ENCODE results near the gene CAPG.
"Not testable (repeated sequence)": the region's sequence is repeated elsewhere in the genome, so short reads cannot be mapped to it uniquely, and the experiment has no call there.

Gene CAPG

DNA sequence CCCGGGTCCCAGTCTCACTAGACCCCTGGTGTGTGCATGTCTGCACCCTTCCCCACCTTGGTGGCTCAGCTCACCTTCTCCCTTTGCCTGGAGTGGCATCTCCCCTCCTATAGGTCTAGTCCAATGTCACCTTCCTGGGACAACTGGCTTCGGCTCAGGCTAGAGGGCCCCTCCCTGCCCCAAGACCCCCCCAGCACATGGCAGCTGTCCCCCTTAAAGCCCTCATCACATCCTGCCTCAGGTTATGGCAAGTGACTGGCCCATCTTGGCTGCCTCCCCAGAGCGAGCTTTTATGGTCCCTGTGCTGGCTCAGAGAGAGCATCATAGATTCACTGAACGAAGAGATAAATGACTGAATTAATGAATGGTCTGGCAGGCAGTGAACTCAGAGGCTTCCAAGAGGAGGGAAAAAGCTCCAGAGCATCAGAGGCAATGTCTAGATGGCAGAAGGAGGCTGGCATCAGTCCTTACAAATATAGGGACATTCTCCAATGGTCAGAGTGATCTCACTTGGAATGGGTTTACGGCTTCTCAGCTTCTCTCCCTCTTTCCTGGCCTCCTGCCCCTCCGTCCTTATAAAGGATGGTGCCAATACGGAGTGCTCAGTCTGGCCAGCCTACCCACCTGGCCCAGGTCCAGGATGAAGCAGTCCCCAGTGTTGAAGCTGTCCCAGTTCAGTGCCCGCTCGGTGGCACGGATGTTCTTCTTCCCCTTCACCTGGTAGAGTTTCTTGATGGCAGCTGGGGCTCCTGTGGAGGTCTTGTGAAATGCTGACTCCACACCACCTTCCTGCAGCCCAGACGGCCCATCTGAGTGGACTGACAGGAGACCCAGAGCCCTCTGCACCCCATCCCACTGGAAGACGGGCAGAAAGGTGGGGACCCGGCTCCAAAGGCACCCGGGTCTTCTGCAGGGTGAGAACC lies 9.4 kb downstream of the CAPG start:
- DNase-seq (ENCODE audit: low read depth, low spot score) = no peak
- H3K4me3 ChIP-seq (ENCODE audit: low read length) = no peak overlapping the region

DNA sequence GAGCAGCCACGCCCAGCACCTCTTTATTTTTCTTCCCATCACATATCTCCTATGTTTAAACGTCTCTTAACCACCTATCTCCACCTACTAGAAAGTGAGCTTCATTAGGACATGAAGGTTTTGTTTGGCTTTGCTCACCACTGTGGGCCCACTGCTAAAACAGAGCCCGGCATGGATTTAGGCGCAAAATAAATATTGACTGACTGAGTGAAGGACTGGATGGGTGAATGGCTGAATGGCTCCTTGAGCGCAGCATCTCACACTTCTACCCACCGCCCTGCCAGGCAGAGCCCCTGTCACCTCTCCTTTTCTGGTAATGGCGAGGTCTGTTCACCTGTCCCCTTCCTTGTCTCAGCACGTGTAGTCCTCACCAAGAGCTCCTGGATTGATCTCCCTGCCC lies 10.1 kb downstream of the CAPG start:
- no peak for DNase-seq (ENCODE audit: low read depth, low spot score)
- H3K4me3 ChIP-seq (ENCODE audit: low read length) = no peak overlapping the region

DNA sequence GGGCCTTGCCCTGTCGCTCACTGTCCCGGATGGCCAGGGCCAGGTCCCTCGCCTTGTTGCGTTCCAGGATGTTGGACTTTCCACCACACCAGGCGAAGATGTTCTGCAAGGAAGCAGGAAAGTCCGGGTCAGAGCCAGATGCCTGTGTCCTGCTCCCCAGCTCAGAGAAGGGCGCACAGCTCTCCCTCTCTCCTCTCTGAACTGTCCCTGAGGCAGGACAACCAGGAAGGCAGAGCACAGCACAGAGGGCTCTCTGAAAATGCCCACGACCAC lies 11.0 kb downstream of the CAPG start:
- DNase-seq (ENCODE audit: low read depth, low spot score) = no peak
- no peak overlapping the region for H3K4me3 ChIP-seq (ENCODE audit: low read length)

DNA sequence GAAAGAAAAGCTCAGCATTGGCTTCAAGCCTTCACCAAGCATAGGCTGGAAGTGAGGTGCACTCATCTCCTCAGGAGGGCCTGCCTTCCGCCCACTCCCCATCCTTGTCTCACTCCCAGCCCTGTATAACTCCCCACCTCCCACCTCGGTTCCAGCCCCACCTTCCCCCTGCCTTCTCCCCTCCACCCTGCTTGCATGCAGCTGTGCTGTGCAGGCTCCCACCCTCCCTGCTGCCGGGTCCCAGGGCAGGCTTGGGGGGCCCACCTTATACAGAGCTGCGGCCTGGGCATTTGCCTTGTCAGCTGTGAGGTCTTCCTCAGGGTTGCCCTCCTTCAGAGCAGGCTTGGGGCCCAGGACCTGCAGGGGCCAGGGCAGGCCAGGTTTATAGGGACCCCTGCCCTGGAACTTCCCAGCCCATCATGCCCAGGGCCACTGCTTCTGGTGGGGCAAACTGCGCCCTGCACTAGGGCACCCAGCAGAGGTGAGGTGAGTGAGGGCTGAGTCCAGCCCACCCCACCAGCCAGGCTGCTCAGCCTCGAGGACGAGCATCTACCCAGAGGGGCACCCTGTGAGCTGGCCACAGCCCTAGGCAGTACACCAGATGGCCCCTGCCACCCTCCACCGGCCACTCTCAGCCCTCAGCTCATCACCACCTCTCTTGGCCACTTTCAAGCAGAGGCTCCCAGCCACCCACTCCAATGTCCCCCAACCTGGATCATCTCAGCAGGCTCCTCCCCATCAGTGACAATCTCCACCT lies 11.6 kb downstream of the CAPG start:
- no peak for DNase-seq (ENCODE audit: low read depth, low spot score)
- H3K4me3 ChIP-seq (ENCODE audit: low read length) = no peak overlapping the region

DNA sequence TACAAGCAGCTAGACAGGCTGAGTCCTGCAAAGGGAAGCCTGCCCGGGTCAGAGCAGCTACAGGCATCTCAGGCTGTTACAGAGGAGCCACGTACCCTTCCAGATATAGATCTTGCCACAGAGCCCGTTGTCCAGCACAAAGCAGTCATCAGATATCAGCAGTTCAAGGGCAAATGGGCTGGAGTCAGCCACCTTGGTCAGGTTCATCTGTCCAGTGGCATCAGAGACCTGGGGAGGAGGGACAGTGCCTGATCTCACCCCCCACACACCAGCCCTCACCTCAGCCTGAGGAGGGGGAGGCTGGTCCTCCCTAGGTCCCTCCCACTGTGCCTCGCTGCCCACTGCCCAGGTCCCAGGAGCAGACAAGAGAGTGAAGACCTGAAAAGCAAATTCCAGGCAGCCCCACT lies 12.2 kb downstream of the CAPG start:
- no peak overlapping the region for H3K4me3 ChIP-seq (ENCODE audit: low read length)
- DNase-seq (ENCODE audit: low read depth, low spot score) = no peak

DNA sequence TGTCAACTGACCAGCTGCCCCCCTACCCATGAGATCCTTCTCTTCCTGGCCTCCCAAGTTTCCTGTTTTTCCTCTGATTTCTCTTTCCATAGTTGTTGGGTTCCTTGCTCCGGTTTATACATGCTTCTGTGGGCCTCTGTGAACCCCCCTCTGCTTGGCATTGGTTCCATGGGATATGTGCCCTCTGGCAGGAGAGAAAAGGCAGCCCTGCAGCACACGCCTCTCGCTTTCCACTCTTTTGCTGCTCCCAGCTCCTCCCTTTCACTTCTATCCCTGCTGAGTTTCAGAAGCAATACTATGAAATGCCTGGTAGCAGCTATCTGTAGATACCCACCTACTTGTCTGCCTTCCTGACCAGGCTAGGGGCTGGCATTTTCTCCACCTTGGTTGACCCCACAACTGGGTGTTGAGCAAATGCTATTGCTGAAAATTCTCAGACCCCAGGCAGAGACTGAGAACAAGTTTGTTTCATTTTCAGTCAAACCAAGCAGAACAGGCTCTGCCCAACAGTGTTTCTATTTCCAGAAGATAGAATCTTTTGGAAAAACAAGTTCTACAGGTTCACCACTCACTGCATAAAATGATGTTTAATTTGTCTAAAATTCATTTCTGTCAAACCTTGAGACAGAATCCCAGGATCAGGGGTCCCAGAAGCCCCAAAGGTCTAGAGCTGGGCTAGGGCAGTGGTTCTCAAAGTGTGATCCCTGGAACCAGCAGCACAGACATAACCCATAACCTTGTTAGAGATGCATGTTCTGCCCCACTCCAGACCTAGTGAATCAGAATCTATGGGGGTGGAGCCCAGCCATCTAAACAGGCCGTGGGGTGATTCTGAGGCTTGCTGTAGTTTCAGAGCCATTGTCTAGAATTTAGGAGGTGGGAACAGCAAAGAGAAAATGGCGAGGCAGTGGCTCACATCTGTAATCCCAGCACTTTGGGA lies 13.4 kb downstream of the CAPG start:
- no peak for DNase-seq (ENCODE audit: low read depth, low spot score)
- H3K4me3 ChIP-seq (ENCODE audit: low read length) = no peak overlapping the region

DNA sequence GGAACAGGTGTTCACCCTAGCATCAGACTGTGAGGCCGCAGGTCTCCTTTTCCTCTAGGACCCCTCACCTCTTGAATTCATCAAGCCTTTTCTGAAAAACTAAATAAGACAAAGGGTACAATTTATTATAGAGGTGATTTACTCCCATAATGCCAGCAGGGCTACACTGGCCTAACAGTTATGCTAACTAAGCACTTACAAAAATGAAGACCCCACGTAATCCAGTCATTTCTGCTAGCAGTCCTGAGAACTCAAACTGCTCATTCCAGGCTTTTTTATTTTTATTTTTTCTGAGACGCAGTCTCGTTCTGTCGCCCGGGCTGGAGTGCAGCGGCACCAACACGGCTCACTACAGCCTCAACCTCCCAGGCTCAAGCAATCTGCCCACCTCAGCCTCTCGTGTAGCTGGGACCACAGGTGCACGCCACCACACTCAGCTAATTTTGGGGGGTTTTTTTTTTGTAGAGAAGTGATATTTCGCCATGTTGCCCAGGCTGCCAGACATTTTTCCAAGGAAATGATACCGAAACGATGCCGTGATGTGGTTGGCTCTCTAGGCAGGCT lies 14.2 kb downstream of the CAPG start:
- H3K4me3 ChIP-seq (ENCODE audit: low read length) = no peak overlapping the region
- no peak for DNase-seq (ENCODE audit: low read depth, low spot score)

DNA sequence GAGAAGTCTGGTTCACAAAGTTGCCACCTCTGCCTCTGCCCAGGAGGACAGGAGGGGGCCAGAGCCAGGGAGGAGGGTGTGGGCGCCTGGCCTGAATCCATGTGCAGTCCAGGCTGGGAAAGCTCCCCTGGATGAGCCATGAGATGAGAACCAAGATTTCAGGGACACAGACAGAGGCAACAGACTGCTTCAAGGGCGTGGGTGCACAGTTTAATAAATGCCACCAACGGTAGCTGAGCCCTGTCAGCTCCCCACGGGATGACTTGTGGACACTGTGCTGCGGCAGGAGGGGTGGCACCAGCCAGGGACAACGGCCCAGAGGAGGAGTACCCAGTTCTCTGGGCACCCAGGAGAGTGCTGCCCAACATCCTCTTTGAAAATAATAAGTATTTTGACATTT lies 15.2 kb downstream of the CAPG start:
- no peak overlapping the region for H3K4me3 ChIP-seq (ENCODE audit: low read length)
- DNase-seq (ENCODE audit: low read depth, low spot score) = no peak

DNA sequence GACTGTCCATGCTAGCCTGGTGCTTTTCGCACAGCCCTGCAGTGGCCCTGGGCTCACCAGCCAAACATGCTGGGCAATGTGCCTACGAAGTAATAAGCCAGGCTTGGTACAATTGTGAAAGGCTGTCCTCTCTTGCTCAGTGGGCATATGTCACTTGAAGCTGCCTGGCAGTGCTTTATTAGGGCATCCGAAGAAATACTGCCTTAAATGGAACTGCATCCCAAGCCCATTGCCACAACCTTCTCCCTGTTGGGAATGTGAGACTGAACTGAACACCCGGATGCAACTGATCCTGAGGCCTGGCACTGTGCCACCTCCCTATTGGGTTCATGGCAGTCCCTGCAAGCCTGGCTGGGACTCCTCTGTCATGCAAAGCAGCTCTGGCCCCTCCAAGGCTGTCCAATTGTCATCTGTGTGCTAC lies 15.9 kb downstream of the CAPG start:
- no peak overlapping the region for H3K4me3 ChIP-seq (ENCODE audit: low read length)
- no peak for DNase-seq (ENCODE audit: low read depth, low spot score)

DNA sequence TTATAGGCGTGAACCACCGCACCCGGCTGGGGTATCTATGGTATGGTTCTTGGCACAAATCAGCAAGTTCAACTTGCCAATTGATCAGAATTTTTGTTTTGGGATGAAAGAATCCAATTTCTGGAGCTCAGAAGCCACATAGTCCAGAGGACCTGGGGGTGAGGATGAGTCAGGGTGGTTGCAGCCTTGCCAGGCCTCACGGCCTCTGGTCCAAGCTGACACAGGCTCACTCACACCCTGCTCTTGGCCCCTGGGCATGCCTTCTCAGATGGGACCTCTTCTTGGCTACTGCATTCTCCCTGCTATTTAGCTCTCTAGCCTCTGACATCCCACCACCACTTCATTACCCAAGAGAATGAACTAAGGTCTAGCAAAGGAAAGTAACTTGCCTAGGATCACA lies 16.3 kb downstream of the CAPG start:
- DNase-seq (ENCODE audit: low read depth, low spot score) = no peak
- H3K4me3 ChIP-seq (ENCODE audit: low read length) = no peak overlapping the region

DNA sequence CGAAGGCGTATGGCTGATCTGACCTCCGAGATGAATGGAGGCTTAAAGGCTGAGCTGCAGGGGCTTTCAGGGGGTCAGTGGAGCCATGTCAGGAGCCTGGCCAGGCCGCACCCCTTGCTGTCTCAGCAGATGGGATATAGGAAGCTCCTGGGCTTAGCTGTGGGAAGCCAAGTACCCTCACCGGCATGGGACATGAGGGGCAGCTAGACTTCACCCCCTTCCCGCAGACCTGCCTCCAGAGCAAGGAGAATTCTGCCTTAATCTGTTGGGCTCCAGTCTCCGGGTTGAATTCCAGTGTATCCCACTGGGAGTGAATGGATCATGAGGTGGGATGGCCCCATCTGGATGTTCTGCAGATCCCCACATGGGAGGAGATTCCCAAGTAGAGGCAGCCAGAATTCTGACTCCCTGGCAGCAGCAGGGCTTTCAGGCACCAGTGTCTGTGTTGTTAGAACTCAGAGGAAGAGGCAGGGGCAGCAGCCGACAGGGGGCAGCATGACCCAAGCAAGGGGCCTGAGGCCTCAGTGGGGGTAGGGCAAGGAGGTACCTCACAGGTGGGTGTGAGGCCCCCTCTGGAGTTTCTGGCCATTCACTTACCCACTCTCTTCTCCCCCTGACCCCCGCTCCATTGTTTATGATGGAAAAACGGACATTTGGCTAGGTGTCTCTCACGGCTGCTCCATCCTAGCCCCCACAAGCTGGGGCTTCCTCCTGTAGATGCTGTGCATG lies 19.1 kb downstream of the CAPG start:
- DNase-seq (ENCODE audit: low read depth, low spot score) = peak; percentile 49
- H3K4me3 ChIP-seq (ENCODE audit: low read length) = no peak overlapping the region

DNA sequence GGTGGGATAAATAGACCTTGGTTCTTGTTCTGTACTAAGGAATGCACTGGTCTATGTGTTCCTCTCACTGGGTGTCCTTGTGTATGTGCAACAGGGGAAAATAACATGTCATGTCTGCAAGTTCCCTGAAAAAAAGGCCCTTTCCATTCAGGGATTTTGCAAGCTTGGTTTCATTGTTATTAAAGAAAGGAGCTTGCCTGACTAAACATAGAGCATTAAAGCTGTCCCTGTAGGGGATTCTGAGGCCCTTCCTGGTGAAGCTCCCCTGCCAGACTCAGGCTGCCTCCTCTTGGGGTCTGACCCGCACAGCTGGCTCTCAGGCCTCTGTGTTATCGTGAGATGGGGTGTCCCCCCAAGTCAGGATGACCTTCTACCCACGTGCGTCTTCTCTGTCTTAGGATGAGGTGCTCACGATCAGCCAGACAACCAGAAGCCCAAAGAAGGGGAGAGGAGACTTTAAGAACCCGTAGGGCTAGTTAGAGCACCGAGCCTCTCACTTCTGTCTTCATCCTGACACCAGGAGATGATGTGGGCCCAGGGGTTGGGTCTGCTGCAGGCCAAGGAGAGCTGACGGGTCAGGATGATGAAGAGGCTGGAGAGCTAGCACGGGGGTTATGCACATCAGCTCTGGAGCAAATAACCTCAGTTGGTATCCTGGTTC lies 21.2 kb downstream of the CAPG start:
- no peak overlapping the region for H3K4me3 ChIP-seq (ENCODE audit: low read length)

DNA sequence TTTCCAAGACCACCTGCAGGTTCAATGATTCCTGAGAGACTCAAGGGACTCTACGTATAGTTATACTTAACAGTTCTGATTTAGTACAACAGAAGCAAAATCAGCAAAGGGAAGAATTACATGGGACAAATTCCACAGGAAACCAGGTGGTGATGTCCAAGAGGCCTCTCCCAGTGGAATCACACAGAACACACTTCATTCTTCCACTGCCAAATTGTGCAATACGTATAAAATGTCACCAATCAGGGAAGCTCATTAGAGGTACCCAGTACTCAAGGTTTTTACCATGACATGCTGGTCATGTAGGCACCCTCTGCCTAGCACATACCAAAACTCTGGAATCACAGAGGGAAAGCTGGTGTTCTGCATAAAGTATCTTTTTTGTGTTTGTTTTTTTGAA lies 22.4 kb downstream of the CAPG start:
- no peak for DNase-seq (ENCODE audit: low read depth, low spot score)
- no peak overlapping the region for H3K4me3 ChIP-seq (ENCODE audit: low read length)

More for the DNA sequence above, 21.2 kb downstream of the CAPG start:
- DNase-seq (ENCODE audit: low read depth, low spot score) = no peak

DNA sequence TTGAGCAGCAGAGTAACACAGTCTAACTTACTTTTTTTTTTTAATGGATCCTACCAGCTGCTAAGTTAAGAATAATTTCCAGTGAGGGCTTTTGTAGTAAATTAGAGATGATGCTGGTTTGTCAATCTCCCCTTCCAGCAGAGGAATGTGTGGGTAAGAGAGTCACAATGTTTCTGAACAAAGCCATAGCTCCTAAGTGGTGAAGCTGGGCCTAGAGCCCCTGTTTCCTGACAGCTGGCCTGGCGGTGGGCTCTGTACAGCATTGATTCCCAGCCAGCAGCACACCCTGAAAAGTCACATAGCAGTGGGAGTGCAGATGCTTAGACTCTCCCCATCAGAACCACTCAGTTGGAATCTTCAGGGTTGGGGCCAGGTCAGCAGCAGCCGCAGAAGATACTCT lies 24.4 kb downstream of the CAPG start:
- no peak for DNase-seq (ENCODE audit: low read depth, low spot score)
- no peak overlapping the region for H3K4me3 ChIP-seq (ENCODE audit: low read length)

DNA sequence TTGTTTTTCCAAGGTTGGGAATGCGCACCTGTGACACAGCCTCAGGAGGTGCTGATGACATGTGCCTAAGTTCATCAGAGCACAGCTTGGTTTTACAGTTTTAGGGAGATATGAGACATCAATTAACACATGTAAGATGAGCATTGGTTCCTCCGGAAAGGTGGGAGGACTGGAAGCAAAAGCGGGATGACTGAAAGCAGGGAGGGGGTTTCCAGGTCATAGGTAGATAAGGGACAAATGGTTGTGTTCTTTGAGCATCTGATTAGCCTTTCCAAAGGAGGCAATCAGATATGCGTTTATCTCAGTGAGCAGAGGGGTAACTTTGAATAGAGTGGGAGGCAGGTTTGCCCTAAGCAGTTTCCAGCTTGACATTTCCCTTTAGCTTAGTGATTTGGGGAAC lies 26.3 kb downstream of the CAPG start:
- DNase-seq (ENCODE audit: low read depth, low spot score) = no peak
- no peak overlapping the region for H3K4me3 ChIP-seq (ENCODE audit: low read length)

DNA sequence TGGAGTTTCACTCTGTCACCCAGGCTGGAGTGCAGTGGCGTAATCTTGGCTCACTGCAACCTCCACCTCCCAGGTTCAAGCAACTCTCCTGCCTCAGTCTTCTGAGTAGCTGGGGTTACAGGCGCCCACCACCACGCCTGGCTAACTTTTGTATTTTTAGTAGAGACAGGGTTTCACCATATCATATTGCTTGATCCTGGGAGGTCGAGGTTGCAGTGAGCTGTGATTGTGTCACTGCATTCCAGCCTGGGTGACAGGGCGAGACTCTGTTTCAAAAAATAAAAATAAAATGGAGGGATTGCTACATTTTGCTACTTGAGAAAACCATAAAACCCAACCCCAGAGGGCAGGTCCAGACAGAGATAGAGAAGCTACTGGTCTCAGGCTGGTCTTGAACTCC lies 27.0 kb downstream of the CAPG start:
- not testable (repeated sequence) for DNase-seq (ENCODE audit: low read depth, low spot score); H3K4me3 ChIP-seq (ENCODE audit: low read length)

DNA sequence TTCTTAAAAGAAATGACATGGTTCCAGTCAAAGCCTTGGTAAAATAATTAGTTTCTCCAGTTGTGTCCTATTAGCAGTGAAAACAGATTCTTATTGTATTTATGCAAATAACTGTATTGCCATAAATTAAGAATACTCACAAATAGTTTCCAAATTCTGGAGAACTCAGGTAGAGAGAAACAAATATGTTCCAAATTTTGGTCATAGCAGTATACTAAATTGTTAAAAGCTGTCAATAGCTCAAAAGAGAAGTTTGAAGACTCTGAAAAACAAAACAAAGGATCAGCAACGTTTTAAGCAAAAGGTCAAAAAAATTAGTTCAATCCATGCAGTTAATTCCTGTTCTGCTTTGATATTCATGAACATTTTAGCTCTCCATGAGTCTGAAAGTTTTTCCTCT lies 30.1 kb downstream of the CAPG start:
- no peak for DNase-seq (ENCODE audit: low read depth, low spot score)

DNA sequence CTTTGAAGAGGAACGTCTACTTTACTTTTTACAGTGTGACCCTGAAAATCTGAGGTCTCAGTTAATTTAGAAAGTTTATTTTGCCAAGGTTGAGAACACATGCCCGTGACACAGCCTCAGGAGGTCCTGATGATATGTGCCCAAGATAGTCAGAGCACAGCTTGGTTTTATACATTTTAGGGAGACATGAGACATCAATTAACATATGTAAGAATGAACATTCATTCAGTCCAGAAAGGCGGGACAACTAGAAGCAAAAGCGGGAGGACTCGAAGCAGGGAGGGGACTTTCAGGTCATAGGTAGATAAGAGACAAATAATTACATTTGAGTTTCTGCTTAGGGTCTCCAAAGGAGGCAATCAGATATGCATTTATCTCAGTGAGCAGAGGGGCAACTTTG lies 31.9 kb downstream of the CAPG start:
- H3K4me3 ChIP-seq (ENCODE audit: low read length) = no peak overlapping the region
- DNase-seq (ENCODE audit: low read depth, low spot score) = no peak

More for the DNA sequence above, 30.1 kb downstream of the CAPG start:
- no peak overlapping the region for H3K4me3 ChIP-seq (ENCODE audit: low read length)
